ENCODE data around the gene GPR17.

The GPR17 gene

GRCh38 chr2:127644066-127645025, 1.6 kb upstream of the GPR17 start:
- no peak for DNase-seq (ENCODE audit: low read depth)
- no peak for TF ChIP-seq CTCF (conservative IDR thresholded peaks at IDR 0.05; ENCODE audit: low read depth, low read length)

GRCh38 chr2:127645026-127645394, 943 bp upstream of the GPR17 start:
- no peak for TF ChIP-seq CTCF (conservative IDR thresholded peaks at IDR 0.05; ENCODE audit: low read depth, low read length)
- DNase-seq (ENCODE audit: low read depth): no peak
- H3K4me3 ChIP-seq (ENCODE audit: low read depth, low read length): no peak overlapping the region

More at GRCh38 chr2:127644066-127645025, 1.6 kb upstream of the GPR17 start:
- H3K4me3 ChIP-seq (ENCODE audit: low read depth, low read length): no peak overlapping the region

- no peak overlapping the region for H3K4me3 ChIP-seq (ENCODE audit: low read depth, low read length)
- TF ChIP-seq CTCF (conservative IDR thresholded peaks at IDR 0.05; ENCODE audit: low read depth, low read length): no peak
- DNase-seq (ENCODE audit: low read depth): no peak
Measured at GRCh38 chr2:127646487-127647241, 711 bp downstream of the GPR17 start.

GRCh38 chr2:127647242-127648190, 1.6 kb downstream of the GPR17 start:
- TF ChIP-seq CTCF (conservative IDR thresholded peaks at IDR 0.05; ENCODE audit: low read depth, low read length): no peak
- H3K4me3 ChIP-seq (ENCODE audit: low read depth, low read length): no peak overlapping the region
- DNase-seq (ENCODE audit: low read depth): no peak

- H3K4me3 ChIP-seq (ENCODE audit: low read depth, low read length): no peak overlapping the region
- no peak for TF ChIP-seq CTCF (conservative IDR thresholded peaks at IDR 0.05; ENCODE audit: low read depth, low read length)
- no peak for DNase-seq (ENCODE audit: low read depth)
Measured at GRCh38 chr2:127648321-127648720, 2.4 kb downstream of the GPR17 start.

GRCh38 chr2:127649100-127649611, 3.2 kb downstream of the GPR17 start:
- H3K4me3 ChIP-seq (ENCODE audit: low read depth, low read length): no peak overlapping the region
- TF ChIP-seq CTCF (conservative IDR thresholded peaks at IDR 0.05; ENCODE audit: low read depth, low read length): no peak
- DNase-seq (ENCODE audit: low read depth): no peak
